ENCODE data around the gene AKAP13.

Gene AKAP13

DNA sequence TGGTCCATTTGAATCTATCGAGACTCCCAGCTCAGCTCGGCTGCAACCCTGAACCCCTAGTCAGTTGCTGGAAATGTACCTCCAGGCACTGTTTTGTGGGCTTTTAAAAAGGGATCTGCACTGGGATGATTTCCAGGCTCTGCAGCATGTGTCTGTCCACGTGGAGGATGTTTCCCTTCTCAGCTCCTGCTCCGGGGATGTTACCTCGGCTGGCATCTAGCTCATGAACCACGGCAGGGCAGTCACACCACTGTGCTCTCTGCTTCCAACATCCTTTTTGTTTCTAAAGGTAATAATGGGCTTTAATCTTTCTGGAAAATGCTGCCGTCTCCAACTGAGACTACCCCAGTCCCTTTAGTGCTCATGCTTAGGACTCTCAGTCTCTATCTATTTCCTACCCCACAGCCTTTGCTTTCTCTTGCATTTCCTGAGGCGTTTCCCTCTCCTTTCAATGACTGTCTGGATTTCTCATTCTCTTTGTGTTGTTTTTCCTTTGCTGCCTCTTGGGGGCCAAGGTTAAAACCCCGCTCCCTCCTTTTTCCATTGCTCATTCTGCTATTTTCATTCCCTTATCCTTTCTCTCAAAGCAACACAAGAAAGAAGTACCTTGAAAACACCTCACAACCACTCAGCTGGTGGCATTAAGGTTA, 42.9 kb upstream of the AKAP13 start (continued):
- TF ChIP-seq, protein P1, sequence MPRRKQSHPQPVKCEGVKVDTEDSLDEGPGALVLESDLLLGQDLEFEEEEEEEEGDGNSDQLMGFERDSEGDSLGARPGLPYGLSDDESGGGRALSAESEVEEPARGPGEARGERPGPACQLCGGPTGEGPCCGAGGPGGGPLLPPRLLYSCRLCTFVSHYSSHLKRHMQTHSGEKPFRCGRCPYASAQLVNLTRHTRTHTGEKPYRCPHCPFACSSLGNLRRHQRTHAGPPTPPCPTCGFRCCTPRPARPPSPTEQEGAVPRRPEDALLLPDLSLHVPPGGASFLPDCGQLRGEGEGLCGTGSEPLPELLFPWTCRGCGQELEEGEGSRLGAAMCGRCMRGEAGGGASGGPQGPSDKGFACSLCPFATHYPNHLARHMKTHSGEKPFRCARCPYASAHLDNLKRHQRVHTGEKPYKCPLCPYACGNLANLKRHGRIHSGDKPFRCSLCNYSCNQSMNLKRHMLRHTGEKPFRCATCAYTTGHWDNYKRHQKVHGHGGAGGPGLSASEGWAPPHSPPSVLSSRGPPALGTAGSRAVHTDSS (tag by site-specific recombination; IDR thresholded peaks at IDR 0.05) = no peak
- TF ChIP-seq, protein P2, sequence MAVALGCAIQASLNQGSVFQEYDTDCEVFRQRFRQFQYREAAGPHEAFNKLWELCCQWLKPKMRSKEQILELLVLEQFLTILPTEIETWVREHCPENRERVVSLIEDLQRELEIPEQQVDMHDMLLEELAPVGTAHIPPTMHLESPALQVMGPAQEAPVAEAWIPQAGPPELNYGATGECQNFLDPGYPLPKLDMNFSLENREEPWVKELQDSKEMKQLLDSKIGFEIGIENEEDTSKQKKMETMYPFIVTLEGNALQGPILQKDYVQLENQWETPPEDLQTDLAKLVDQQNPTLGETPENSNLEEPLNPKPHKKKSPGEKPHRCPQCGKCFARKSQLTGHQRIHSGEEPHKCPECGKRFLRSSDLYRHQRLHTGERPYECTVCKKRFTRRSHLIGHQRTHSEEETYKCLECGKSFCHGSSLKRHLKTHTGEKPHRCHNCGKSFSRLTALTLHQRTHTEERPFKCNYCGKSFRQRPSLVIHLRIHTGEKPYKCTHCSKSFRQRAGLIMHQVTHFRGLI (tag by site-specific recombination; IDR thresholded peaks at IDR 0.05) = no peak
- TF ChIP-seq, protein P3, sequence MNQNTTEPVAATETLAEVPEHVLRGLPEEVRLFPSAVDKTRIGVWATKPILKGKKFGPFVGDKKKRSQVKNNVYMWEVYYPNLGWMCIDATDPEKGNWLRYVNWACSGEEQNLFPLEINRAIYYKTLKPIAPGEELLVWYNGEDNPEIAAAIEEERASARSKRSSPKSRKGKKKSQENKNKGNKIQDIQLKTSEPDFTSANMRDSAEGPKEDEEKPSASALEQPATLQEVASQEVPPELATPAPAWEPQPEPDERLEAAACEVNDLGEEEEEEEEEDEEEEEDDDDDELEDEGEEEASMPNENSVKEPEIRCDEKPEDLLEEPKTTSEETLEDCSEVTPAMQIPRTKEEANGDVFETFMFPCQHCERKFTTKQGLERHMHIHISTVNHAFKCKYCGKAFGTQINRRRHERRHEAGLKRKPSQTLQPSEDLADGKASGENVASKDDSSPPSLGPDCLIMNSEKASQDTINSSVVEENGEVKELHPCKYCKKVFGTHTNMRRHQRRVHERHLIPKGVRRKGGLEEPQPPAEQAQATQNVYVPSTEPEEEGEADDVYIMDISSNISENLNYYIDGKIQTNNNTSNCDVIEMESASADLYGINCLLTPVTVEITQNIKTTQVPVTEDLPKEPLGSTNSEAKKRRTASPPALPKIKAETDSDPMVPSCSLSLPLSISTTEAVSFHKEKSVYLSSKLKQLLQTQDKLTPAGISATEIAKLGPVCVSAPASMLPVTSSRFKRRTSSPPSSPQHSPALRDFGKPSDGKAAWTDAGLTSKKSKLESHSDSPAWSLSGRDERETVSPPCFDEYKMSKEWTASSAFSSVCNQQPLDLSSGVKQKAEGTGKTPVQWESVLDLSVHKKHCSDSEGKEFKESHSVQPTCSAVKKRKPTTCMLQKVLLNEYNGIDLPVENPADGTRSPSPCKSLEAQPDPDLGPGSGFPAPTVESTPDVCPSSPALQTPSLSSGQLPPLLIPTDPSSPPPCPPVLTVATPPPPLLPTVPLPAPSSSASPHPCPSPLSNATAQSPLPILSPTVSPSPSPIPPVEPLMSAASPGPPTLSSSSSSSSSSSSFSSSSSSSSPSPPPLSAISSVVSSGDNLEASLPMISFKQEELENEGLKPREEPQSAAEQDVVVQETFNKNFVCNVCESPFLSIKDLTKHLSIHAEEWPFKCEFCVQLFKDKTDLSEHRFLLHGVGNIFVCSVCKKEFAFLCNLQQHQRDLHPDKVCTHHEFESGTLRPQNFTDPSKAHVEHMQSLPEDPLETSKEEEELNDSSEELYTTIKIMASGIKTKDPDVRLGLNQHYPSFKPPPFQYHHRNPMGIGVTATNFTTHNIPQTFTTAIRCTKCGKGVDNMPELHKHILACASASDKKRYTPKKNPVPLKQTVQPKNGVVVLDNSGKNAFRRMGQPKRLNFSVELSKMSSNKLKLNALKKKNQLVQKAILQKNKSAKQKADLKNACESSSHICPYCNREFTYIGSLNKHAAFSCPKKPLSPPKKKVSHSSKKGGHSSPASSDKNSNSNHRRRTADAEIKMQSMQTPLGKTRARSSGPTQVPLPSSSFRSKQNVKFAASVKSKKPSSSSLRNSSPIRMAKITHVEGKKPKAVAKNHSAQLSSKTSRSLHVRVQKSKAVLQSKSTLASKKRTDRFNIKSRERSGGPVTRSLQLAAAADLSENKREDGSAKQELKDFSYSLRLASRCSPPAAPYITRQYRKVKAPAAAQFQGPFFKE (tag by site-specific recombination; IDR thresholded peaks at IDR 0.05; ENCODE audit: borderline replicate concordance) = no peak
- no peak for TF ChIP-seq ZNF311 (tag by site-specific recombination; IDR thresholded peaks at IDR 0.05; ENCODE audit: borderline replicate concordance)

DNA sequence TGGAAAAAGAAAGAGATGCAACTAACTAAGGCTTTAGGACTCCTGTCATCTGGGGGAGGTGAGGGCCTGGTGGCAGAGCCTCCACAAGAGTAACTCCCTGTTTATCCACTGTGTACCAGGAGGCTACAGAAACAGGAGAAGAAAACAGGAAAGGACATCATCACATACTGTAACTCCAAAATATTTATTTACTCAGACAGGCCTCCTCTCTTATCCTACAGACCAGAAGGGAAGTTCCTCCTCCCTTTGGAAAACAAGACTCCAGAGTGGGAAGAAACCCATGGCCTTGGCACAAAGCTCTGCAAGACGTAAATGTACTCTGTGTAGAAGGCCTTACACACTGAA, 40.1 kb upstream of the AKAP13 start:
- POLR2A ChIA-PET = interaction anchor here (1.0 kb wide), 1 partner anchor 40 kb away, joined by 3 read pairs; the partner anchor contains the start of gene AKAP13

DNA sequence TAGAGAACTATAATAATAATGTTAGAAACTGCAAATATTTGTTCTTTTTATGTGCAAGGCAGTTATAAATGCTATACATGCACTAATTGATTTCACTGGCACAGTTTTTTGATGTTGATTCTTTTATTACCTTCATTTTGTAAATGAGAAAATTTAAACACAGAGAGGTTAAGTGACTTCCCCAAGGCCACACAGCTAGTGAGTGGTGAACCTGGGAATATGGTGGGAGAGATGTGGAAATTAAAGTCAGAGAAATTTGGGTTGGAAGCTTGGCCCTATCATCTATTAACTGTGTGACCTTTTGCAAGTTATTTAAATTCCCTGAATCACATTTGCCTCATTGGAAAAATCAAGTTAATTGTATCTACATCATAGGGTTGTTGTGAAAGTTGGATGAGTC, 39.6 kb upstream of the AKAP13 start:
- Histone ChIP-seq H3K4me3 (ENCODE audit: low read depth, low read length) (no peak overlapping the region), H3K36me3 (ENCODE audit: control insufficient read depth in 2 of 2, insufficient read depth in 1 of 2, low read length in 2 of 2) (no peaks in the 10 kb centered on the region), H3K4me1 (ENCODE audit: control insufficient read depth, insufficient read depth, low read length) (peaks cover 9% of the 10 kb centered on the region; the same call in 1 of the 2 replicates), H3K27ac (ENCODE audit: extremely low read depth, low read depth, low read length) (no peak overlapping the region), H3K9me3 (ENCODE audit: control insufficient read depth, insufficient read depth, low read depth, low read length) (no peaks in the 10 kb centered on the region)
- POLR2A ChIA-PET = no interaction called here
- CTCF ChIA-PET = interaction anchor here (0.7 to 0.8 kb wide), 3 partner anchors 9 to 277 kb away, joined by 3 read pairs; no protein-coding TSS in a partner anchor
- TF ChIP-seq ZNF629 (tag by site-specific recombination; IDR thresholded peaks at IDR 0.05) = no peak
- TF ChIP-seq ZNF394 (tag by site-specific recombination; IDR thresholded peaks at IDR 0.05; ENCODE audit: borderline replicate concordance) = no peak
- no peak for TF ChIP-seq ZNF184 (tag by site-specific recombination; IDR thresholded peaks at IDR 0.05)
- TF ChIP-seq ZNF768 (tag by site-specific recombination; IDR thresholded peaks at IDR 0.05) = no peak
- TF ChIP-seq ZNF560 (tag by site-specific recombination; IDR thresholded peaks at IDR 0.05; ENCODE audit: borderline replicate concordance) = no peak
- TF ChIP-seq ZNF707 (tag by site-specific recombination; IDR thresholded peaks at IDR 0.05) = no peak
- TF ChIP-seq ZNF335 (tag by site-specific recombination; conservative IDR thresholded peaks at IDR 0.05) = no peak
- TF ChIP-seq, protein P4, sequence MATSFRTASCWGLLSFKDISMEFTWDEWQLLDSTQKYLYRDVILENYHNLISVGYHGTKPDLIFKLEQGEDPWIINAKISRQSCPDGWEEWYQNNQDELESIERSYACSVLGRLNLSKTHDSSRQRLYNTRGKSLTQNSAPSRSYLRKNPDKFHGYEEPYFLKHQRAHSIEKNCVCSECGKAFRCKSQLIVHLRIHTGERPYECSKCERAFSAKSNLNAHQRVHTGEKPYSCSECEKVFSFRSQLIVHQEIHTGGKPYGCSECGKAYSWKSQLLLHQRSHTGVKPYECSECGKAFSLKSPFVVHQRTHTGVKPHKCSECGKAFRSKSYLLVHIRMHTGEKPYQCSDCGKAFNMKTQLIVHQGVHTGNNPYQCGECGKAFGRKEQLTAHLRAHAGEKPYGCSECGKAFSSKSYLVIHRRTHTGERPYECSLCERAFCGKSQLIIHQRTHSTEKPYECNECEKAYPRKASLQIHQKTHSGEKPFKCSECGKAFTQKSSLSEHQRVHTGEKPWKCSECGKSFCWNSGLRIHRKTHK (tag by site-specific recombination; IDR thresholded peaks at IDR 0.05) = no peak
- TF ChIP-seq ZNF423 (tag by site-specific recombination; IDR thresholded peaks at IDR 0.05) = no peak
- TF ChIP-seq, protein P5, sequence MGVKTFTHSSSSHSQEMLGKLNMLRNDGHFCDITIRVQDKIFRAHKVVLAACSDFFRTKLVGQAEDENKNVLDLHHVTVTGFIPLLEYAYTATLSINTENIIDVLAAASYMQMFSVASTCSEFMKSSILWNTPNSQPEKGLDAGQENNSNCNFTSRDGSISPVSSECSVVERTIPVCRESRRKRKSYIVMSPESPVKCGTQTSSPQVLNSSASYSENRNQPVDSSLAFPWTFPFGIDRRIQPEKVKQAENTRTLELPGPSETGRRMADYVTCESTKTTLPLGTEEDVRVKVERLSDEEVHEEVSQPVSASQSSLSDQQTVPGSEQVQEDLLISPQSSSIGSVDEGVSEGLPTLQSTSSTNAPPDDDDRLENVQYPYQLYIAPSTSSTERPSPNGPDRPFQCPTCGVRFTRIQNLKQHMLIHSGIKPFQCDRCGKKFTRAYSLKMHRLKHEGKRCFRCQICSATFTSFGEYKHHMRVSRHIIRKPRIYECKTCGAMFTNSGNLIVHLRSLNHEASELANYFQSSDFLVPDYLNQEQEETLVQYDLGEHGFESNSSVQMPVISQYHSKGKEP (tag by site-specific recombination; IDR thresholded peaks at IDR 0.05) = no peak
- TF ChIP-seq ZNF174 (tag by site-specific recombination; IDR thresholded peaks at IDR 0.05) = no peak
- TF ChIP-seq ZNF76 (tag by site-specific recombination; IDR thresholded peaks at IDR 0.05; ENCODE audit: borderline replicate concordance, low read depth) = no peak
- no peak for TF ChIP-seq ZNF16 (tag by site-specific recombination; IDR thresholded peaks at IDR 0.05; ENCODE audit: low read depth)
- no peak for TF ChIP-seq ZNF366 (tag by site-specific recombination; conservative IDR thresholded peaks at IDR 0.05)

More for the DNA sequence above, 40.1 kb upstream of the AKAP13 start:
- Histone ChIP-seq H3K4me3 (ENCODE audit: low read depth, low read length) (no peak overlapping the region), H3K4me1 (ENCODE audit: control insufficient read depth, insufficient read depth, low read length) (peaks cover 11% of the 10 kb centered on the region; the same call in 1 of the 2 replicates), H3K9me3 (ENCODE audit: control insufficient read depth, insufficient read depth, low read depth, low read length) (no peaks in the 10 kb centered on the region), H3K27ac (ENCODE audit: extremely low read depth, low read depth, low read length) (no peak overlapping the region), H3K36me3 (ENCODE audit: control insufficient read depth in 2 of 2, insufficient read depth in 1 of 2, low read length in 2 of 2) (no peaks in the 10 kb centered on the region)
- CTCF ChIA-PET = interaction anchor here (0.7 to 1.4 kb wide), 5 partner anchors 9 to 294 kb away, joined by 3 to 4 read pairs (median 3); no protein-coding TSS in a partner anchor
- TF ChIP-seq ZNF341 (tag by site-specific recombination; IDR thresholded peaks at IDR 0.05; ENCODE audit: low read depth) (peak; percentile 43; the same call in 1 of the 2 replicates), GFI1B (tag by site-specific recombination; IDR thresholded peaks at IDR 0.05) (no peak)

Measured in HEK293 (cell line).